ENCODE data around the gene PKP1. TPM values are rescaled to one million over a fixed set of nuclear protein-coding genes. Genes with fewer than 3 reads are reported as not detected.

Gene PKP1
- total RNA-seq, 1 donor from 2014 or later = 2.8 TPM

DNA sequence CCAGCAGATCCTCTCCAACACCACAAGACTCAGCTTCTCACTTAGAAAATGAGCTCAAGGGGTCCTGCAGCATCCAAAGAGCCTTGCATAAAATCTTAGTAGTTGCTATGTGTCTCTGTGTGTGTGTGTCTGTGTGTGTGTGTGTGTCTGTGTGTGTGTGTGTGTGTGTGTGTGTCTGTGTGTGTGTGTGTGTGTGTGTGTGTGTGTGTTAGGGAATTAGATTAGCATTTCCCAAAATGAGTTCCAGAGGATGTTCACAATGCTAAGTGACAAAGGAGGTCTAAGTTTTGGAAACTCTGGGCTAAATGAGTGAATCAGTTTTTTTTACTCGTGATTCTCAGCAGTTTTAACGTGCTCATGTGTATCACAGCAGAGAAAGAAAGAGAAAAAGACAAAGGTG, 63.7 kb downstream of the PKP1 start:
- H3K4me3 ChIP-seq (ENCODE audit: low read depth, low read length) = no peak overlapping the region
- no peak for DNase-seq (ENCODE audit: low read depth)
- no peak for TF ChIP-seq CTCF (conservative IDR thresholded peaks at IDR 0.05; ENCODE audit: low read depth, low read length)

DNA sequence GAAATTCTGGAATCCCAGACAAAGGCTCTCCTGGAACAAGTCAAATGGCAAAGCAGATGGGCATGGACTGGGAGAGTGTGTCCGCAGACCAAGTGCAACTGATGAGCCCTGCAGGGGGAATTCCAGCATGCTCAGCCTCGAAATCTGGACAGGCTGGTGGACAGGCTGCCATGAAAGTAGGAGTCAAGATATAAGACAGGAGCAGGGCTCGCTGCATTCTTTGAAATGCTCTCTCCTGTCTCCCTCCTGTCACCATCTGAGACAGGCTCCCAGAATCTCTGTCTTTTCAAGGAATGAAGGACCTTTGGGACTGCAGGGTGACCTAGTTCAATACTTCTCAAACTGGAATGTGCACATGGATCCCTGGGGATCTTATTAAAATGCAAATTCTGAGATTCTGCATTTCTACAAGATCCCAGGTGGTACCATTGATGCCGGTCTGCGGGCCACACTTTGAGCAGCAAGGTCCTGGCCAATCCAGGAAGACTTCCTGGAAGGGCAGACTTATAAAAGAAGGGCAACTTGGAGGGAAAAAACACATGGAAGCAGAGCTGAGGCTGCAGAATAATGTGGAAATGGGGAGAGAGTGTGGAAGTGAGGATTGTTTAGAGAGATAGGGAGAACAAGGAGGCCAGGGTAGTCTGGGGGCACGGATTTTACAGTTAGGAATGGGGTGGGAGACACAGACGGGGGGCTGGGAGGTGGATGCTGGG, 64.3 kb downstream of the PKP1 start:
- no peak for DNase-seq (ENCODE audit: low read depth)

GRCh38 chr1:201348211-201348566, 64.9 kb downstream of the PKP1 start:
- H3K4me3 ChIP-seq (ENCODE audit: low read depth, low read length) = no peak overlapping the region
- DNase-seq (ENCODE audit: low read depth) = no peak
- TF ChIP-seq CTCF (conservative IDR thresholded peaks at IDR 0.05; ENCODE audit: low read depth, low read length) = peak; percentile 79

More for the DNA sequence above, 64.3 kb downstream of the PKP1 start:
- H3K4me3 ChIP-seq (ENCODE audit: low read depth, low read length) = no peak overlapping the region
- TF ChIP-seq CTCF (conservative IDR thresholded peaks at IDR 0.05; ENCODE audit: low read depth, low read length) = no peak

GRCh38 chr1:201349092-201349491, 65.8 kb downstream of the PKP1 start:
- DNase-seq (ENCODE audit: low read depth) = no peak
- no peak for TF ChIP-seq CTCF (conservative IDR thresholded peaks at IDR 0.05; ENCODE audit: low read depth, low read length)
- H3K4me3 ChIP-seq (ENCODE audit: low read depth, low read length) = no peak overlapping the region

DNA sequence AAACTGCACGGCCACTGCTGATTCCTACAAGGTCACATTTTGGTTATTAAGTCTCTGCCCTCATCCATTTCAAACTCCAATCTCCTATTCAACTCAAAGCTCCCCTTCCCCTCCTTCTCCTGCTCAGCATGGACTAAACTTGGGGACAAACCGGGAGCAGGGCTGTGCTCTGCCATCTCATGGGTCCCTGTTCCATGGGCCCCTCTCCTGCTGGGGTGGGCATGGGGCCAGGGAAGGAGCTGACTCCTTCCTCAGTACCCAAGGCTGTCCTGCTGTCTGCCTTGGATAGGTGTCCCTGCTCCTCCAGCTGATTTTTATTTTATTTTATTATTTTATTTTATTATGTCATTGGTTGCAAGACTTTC, 67.0 kb downstream of the PKP1 start:
- no peak for TF ChIP-seq CTCF (conservative IDR thresholded peaks at IDR 0.05; ENCODE audit: low read depth, low read length)
- H3K4me3 ChIP-seq (ENCODE audit: low read depth, low read length) = no peak overlapping the region
- no peak for DNase-seq (ENCODE audit: low read depth)

DNA sequence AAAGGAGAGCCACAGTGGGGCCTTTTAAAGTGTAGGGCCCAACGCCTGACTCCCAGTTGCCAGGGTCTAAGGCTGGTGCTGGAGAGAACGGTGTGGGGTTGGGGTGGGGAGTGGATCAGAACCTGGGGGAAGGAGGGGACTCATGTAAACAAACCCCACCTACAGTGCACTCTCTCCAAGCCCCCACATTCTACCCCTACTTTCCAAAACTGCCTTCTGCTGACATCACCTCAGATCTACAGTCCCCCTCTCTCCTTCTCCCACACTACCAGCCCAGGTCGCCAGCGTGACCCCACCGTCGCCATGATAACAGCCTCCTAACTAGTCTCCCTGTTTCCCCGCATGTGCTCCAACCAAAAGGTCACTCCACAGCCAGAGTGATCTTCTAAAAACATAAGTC, 67.6 kb downstream of the PKP1 start:
- no peak for DNase-seq (ENCODE audit: low read depth)
- H3K4me3 ChIP-seq (ENCODE audit: low read depth, low read length) = no peak overlapping the region
- no peak for TF ChIP-seq CTCF (conservative IDR thresholded peaks at IDR 0.05; ENCODE audit: low read depth, low read length)

GRCh38 chr1:201351617-201352016, 68.3 kb downstream of the PKP1 start:
- DNase-seq (ENCODE audit: low read depth) = no peak

More at GRCh38 chr1:201351617-201352016, 68.3 kb downstream of the PKP1 start:
- no peak overlapping the region for H3K4me3 ChIP-seq (ENCODE audit: low read depth, low read length)
- TF ChIP-seq CTCF (conservative IDR thresholded peaks at IDR 0.05; ENCODE audit: low read depth, low read length) = no peak

Data from epithelial cell of proximal tubule (primary cell).